Nephron progenitor cell (in vitro differentiated cells): Measurements from ENCODE around the gene NCAPG2.

Experiments used
- DNase-seq: peaks from one replicate; pipeline ENCODE4 v3.0.0; 2021
- H3K27ac Mint-ChIP-seq: 2 replicates; pipeline ENCODE4 v1.8.0; 2021; ENCODE audit warnings: mild to moderate bottlenecking, moderate library complexity, mixed read lengths
- H3K27me3 Mint-ChIP-seq: 2 replicates; pipeline ENCODE4 v1.8.0; 2021; ENCODE audit warnings: mild to moderate bottlenecking, low read depth, mixed read lengths; ENCODE audit not compliant: poor library complexity
- H3K36me3 Mint-ChIP-seq: 2 replicates; pipeline ENCODE4 v1.8.0; 2021; ENCODE audit warnings: low read depth, mixed read lengths
- H3K4me1 Mint-ChIP-seq: 2 replicates; pipeline ENCODE4 v1.8.0; 2021; ENCODE audit warnings: mixed read lengths
- H3K4me3 Mint-ChIP-seq: 2 replicates; pipeline ENCODE4 v1.8.0; 2021; ENCODE audit warnings: mild to moderate bottlenecking, moderate library complexity, mixed read lengths
- H3K9me3 Mint-ChIP-seq: 2 replicates; pipeline ENCODE4 v1.8.0; 2021; ENCODE audit warnings: mild to moderate bottlenecking, moderate library complexity, mixed read lengths
- CTCF ChIP-seq: fragments of 200-600 bp; sonication (generic); IDR thresholded peaks from 2 replicates; pipeline ENCODE4 v1.5.0; 2021; ENCODE audit warnings: antibody characterized with exemption

The NCAPG2 gene

GRCh38 chr7:158603773-158604755 is 100.5 kb downstream of the NCAPG2 start:
- DNase-seq: no peak
- H3K27me3 Mint-ChIP-seq: no peaks in the 10 kb centered on the region
- H3K27ac Mint-ChIP-seq: no peak overlapping the region
- no peaks in the 10 kb centered on the region for H3K9me3 Mint-ChIP-seq
- peaks cover 12% of the 10 kb centered on the region for H3K4me1 Mint-ChIP-seq
- TF ChIP-seq CTCF: no peak
- peaks cover 9% of the 10 kb centered on the region for H3K36me3 Mint-ChIP-seq
- H3K4me3 Mint-ChIP-seq: no peak overlapping the region

- Mint-ChIP-seq H3K9me3 (no peaks in the 10 kb centered on the region), H3K4me1 (peaks cover 11% of the 10 kb centered on the region), H3K4me3 (no peak overlapping the region), H3K27me3 (no peaks in the 10 kb centered on the region), H3K27ac (no peak overlapping the region), H3K36me3 (peaks cover 9% of the 10 kb centered on the region)
- TF ChIP-seq CTCF: no peak
- DNase-seq: no peak
Observed at GRCh38 chr7:158602905-158603772, 101.5 kb downstream of the NCAPG2 start.

- TF ChIP-seq CTCF: no peak
- no peak for DNase-seq
- Mint-ChIP-seq H3K9me3 (no peaks in the 10 kb centered on the region), H3K36me3 (peaks cover 4% of the 10 kb centered on the region), H3K4me1 (peaks cover 11% of the 10 kb centered on the region), H3K27ac (no peak overlapping the region), H3K4me3 (no peak overlapping the region), H3K27me3 (no peaks in the 10 kb centered on the region)
Observed at GRCh38 chr7:158602041-158602440, 102.6 kb downstream of the NCAPG2 start.

GRCh38 chr7:158601090-158601489 is 103.5 kb downstream of the NCAPG2 start:
- no peak for TF ChIP-seq CTCF
- Mint-ChIP-seq H3K4me1 (peaks cover 3% of the 10 kb centered on the region), H3K4me3 (no peak overlapping the region), H3K9me3 (peaks cover 2% of the 10 kb centered on the region), H3K27me3 (no peaks in the 10 kb centered on the region), H3K27ac (no peak overlapping the region), H3K36me3 (no peaks in the 10 kb centered on the region)
- no peak for DNase-seq

GRCh38 chr7:158596745-158597144 is 107.9 kb downstream of the NCAPG2 start:
- no peaks in the 10 kb centered on the region for H3K4me1 Mint-ChIP-seq

More at GRCh38 chr7:158596745-158597144, 107.9 kb downstream of the NCAPG2 start:
- Mint-ChIP-seq H3K27ac (no peak overlapping the region), H3K27me3 (peaks cover 9% of the 10 kb centered on the region), H3K36me3 (no peaks in the 10 kb centered on the region), H3K9me3 (peaks cover 5% of the 10 kb centered on the region), H3K4me3 (no peak overlapping the region)
- TF ChIP-seq CTCF: no peak
- DNase-seq: no peak
